Adrenal gland (tissue), 12 donors: ENCODE measurements around the gene GPT2. TPM values are rescaled to one million over a fixed set of nuclear protein-coding genes. Genes with fewer than 3 reads are reported as not detected.

Source experiments
- DNase-seq, 7 donors: peaks; one replicate each; pipeline ENCODE4 v3.0.0-alpha.2; 2019 to 2020
- H3K27ac ChIP-seq, 5 donors: fragments of 200-600 bp; sonication (generic) in 4 of 5; 1 replicate in 3 of 5; 2 replicates in 2 of 5; pipeline versions ENCODE4 v1.5.1 to v1.8.0; 2016 to 2020; ENCODE audit warnings: mild to moderate bottlenecking in 1 of 5
- H3K27me3 ChIP-seq: fragments of 200-600 bp; 2 replicates; pipeline ENCODE4 v1.8.0; 2021
- H3K36me3 ChIP-seq, 2 donors: fragments of 200-600 bp; replicated peaks in 1 of 2; 1 replicate in 1 of 2; 2 replicates in 1 of 2; pipeline versions ENCODE4 v1.5.1 to v1.8.0; 2018 to 2022
- H3K4me1 ChIP-seq, 2 donors: fragments of 200-600 bp; replicated peaks in 1 of 2; 1 replicate in 1 of 2; 2 replicates in 1 of 2; pipeline versions ENCODE4 v1.5.1 to v1.8.0; 2018 to 2021
- H3K4me3 ChIP-seq, 4 donors: fragments of 200-600 bp; sonication (generic) in 3 of 4; one replicate each; pipeline ENCODE4 v1.5.1; 2016 to 2018
- H3K9me3 ChIP-seq, 3 donors: fragments of 200-600 bp; sonication (generic) in 1 of 3; replicated peaks in 1 of 3; 1 replicate in 2 of 3; 2 replicates in 1 of 3; pipeline versions ENCODE4 v1.5.1 to v1.8.0; 2016 to 2021
- CTCF ChIP-seq, 6 experiments: fragments of 450-650 bp in 4 of 6; fragments of 200-600 bp in 2 of 6; sonication (generic) in 1 of 6; IDR thresholded peaks; 1 replicate in 5 of 6; 2 replicates in 1 of 6; pipeline versions ENCODE4 v1.5.1 to v1.8.0; 2016 to 2021; ENCODE audit warnings: antibody characterized with exemption in 6 of 6, mild to moderate bottlenecking in 2 of 6, moderate library complexity in 1 of 6
- POLR2A ChIP-seq, 2 donors: fragments of 450-650 bp; IDR thresholded peaks; one replicate each; pipeline ENCODE4 v1.6.1; 2017; ENCODE audit warnings: antibody characterized with exemption in 2 of 2, mild to moderate bottlenecking in 2 of 2, moderate library complexity in 1 of 2
- WGBS, 4 donors: extraction: QIAGEN DNeasy Blood & Tissue Kit in 2 of 4; methylation state at CpG; one replicate each; pipeline versions ENCODE4 v1.1.5 to v1.1.7; 2013 to 2017; 5-methylcytosine and 5-hydroxymethylcytosine counted together
- intact Hi-C, 2 donors: fragments of 100-400 bp; cut with DNase I; formaldehyde crosslinking; loops; one replicate each; pipeline versions ENCODE4 v1.14.1 to v1.15.0; 2022 to 2023
- polyA plus RNA-seq, 3 donors: library from polyadenylated mRNA; stranded (reverse); fragments of 200-250 nt in 2 of 3; fragments of 350-450 nt in 1 of 3; fragmentation: Illumina TruSeq in 1 of 3; extraction: RNeasy Lipid Tissue Mini Kit (QIAGEN cat#74804) in 1 of 3; gene quantifications; one replicate each; pipeline ENCODE4 v1.2.3, GENCODE V29; 2013 to 2014
- total RNA-seq, 9 donors: library from RNA; depleted of rRNA in 4 of 9; stranded (reverse); fragments of >200 nt in 4 of 9; fragments of 120-200 nt in 1 of 9; fragmentation: NEBNext Ultra II Directional in 1 of 9; extraction: Animal tissue kit (Norgen Biotek cat#: 25700) in 1 of 9; gene quantifications; one replicate each; pipeline versions ENCODE4 v1.1.0 to v1.2.4, GENCODE V29; 2013 to 2023
- donor health status: healthy with polysubstance abuse.
- donor health status: Bipolar disorder and iron deficiency.
- donor health status: DM: yes; HTN: yes; CAD: no.
- donor health status: DM: no; HTN: no; CAD: no.
- donor health status: DM: no; HTN: no; CAD: no.
- donor health status: DM: yes; HTN: yes; CAD: no.

GPT2 gene
- total and polyA plus RNA-seq, 12 donors: 10.3 to 70.8 (median 21.2) TPM

- peak in 4 of 7 donors; percentile 29 to 46 (median 40) for DNase-seq
- Histone ChIP-seq H3K36me3 (no peaks in the 10 kb centered on the region), H3K27me3 (no peaks in the 10 kb centered on the region), H3K27ac (peak overlapping the region in 1 of 5 donors; percentile 29), H3K4me1 (peaks cover 5 to 6% of the 10 kb centered on the region in 2 donors), H3K4me3 (no peak overlapping the region), H3K9me3 (no peaks in the 10 kb centered on the region)
- intact Hi-C loops: no loop called here
- TF ChIP-seq CTCF (IDR thresholded peaks at IDR 0.05) (no peak), POLR2A (IDR thresholded peaks at IDR 0.05) (no peak)
- 57 to 71% (median 67%) methylated on average over 9 to 12 of the region's 12 CpGs for WGBS, 4 donors
Observed at GRCh38 chr16:46907061-46907774, 23.1 kb downstream of the GPT2 start.

- TF ChIP-seq CTCF (IDR thresholded peaks at IDR 0.05): peak; percentile 62 to 92 (median 68)
- TF ChIP-seq POLR2A (IDR thresholded peaks at IDR 0.05): no peak
- Histone ChIP-seq H3K27ac (no peak overlapping the region), H3K27me3 (no peaks in the 10 kb centered on the region), H3K4me1 (peaks cover 5 to 6% of the 10 kb centered on the region in 2 donors), H3K4me3 (no peak overlapping the region), H3K36me3 (no peaks in the 10 kb centered on the region), H3K9me3 (no peaks in the 10 kb centered on the region)
- 45 to 52% (median 50%) methylated on average over 6 of the region's 6 CpGs for WGBS, 4 donors
- DNase-seq: peak; percentile 38 to 77 (median 48)
- intact Hi-C loops: loop anchor here in 1 of 2 donors (2.0 kb wide), 1 partner anchor 54 kb away; no protein-coding TSS in a partner anchor
Observed at GRCh38 chr16:46908540-46909372, 24.6 kb downstream of the GPT2 start.

- no peaks in the 10 kb centered on the region for H3K27me3 ChIP-seq
- no peaks in the 10 kb centered on the region for H3K9me3 ChIP-seq
- no peak for TF ChIP-seq POLR2A (IDR thresholded peaks at IDR 0.05)
- 66 to 73% (median 71%) methylated on average over 3 of the region's 3 CpGs for WGBS, 4 donors
- intact Hi-C loops: loop anchor here in 1 of 2 donors (5.0 kb wide), 1 partner anchor 59 kb away; no protein-coding TSS in a partner anchor
- H3K4me3 ChIP-seq: no peak overlapping the region
- H3K27ac ChIP-seq: no peak overlapping the region
- no peak for DNase-seq
- no peaks in the 10 kb centered on the region for H3K36me3 ChIP-seq
- peaks cover 5 to 6% of the 10 kb centered on the region in 2 donors for H3K4me1 ChIP-seq
Observed at GRCh38 chr16:46911038-46911437, 26.9 kb downstream of the GPT2 start.

- no peaks in the 10 kb centered on the region for H3K27me3 ChIP-seq
- no peak for TF ChIP-seq POLR2A (IDR thresholded peaks at IDR 0.05)
- TF ChIP-seq CTCF (IDR thresholded peaks at IDR 0.05): no peak
- 94 to 100% (median 96%) methylated on average over 3 to 4 of the region's 4 CpGs for WGBS, 4 donors
- no peaks in the 10 kb centered on the region for H3K36me3 ChIP-seq
- intact Hi-C loops: loop anchor here in 1 of 2 donors (5.0 kb wide), 1 partner anchor 59 kb away; no protein-coding TSS in a partner anchor
- H3K4me3 ChIP-seq: no peak overlapping the region
- DNase-seq: no peak
- H3K9me3 ChIP-seq: no peaks in the 10 kb centered on the region
- peaks cover 5 to 6% of the 10 kb centered on the region in 2 donors for H3K4me1 ChIP-seq
- H3K27ac ChIP-seq: no peak overlapping the region
Observed at GRCh38 chr16:46911650-46912049, 27.5 kb downstream of the GPT2 start.
